K562 (cell line): ENCODE measurements around the gene GBP7. TPM values are rescaled to one million over a fixed set of nuclear protein-coding genes. Genes with fewer than 3 reads are reported as not detected.
A peak's percentile ranks its signal among the peaks of the same experiment; 100 is the strongest.

Experiments used
- ATAC-seq: fragments of 200-7000 bp; cut with Tn5 transposase; 3 replicates; pipeline ENCODE4 v1.9.1; 2020; ENCODE audit warnings: moderate library complexity
- BruUV-seq: library from RNA; stranded (reverse); fragments of 400-500 nt; replicated peaks from 2 replicates; lab custom pipeline; 2021; lab: Mats Ljungman, UMichigan
- CTCF ChIA-PET: fragments of 300-600 bp; formaldehyde crosslinking; extraction: SDS; loops from one replicate; lab custom pipeline; 2021; ENCODE audit warnings: low intra/inter-chr PET ratio; lab: Yijun Ruan, JAX
- POLR2A ChIA-PET: fragments of 300-600, 350-650 bp; sonication (Branson Sonifier 250); formaldehyde crosslinking; extraction: SDS; loops from one replicate; lab custom pipeline; 2021; ENCODE audit warnings: antibody characterized with exemption, inconsistent platforms; lab: Yijun Ruan, JAX
- DNase-seq, 4 experiments: peaks; one replicate each; pipeline versions ENCODE4 v3.0.0 to v3.0.0-alpha.2; 2011 to 2018; ENCODE audit warnings: low spot score in 3 of 4, mixed read lengths in 3 of 4; ENCODE audit errors: extremely low read depth in 1 of 4
- FAIRE-seq: peaks from 2 replicates; lab custom pipeline; 2011; peaks lifted over from hg19 to GRCh38; lab: Jason Lieb, UNC
- H2AFZ ChIP-seq: 2 replicates; pipeline ENCODE4 v1.6.0; 2011; ENCODE audit warnings: low read depth, low read length, control low read depth, inconsistent platforms
- H3K27ac ChIP-seq: fragments of 200-600 bp; 3 replicates; pipeline ENCODE4 v1.8.0; 2011; ENCODE audit warnings: low read depth, mild to moderate bottlenecking, control low read depth, inconsistent platforms, low read length, moderate library complexity, mixed read lengths; ENCODE audit errors: extremely low read depth
- H3K27me3 ChIP-seq, 2 experiments: fragments of 300-600 bp in 1 of 2; 2 replicates in 1 of 2; 3 replicates in 1 of 2; pipeline versions ENCODE4 v1.6.0 to v1.8.0; 2011; ENCODE audit warnings: inconsistent platforms in 2 of 2, low read length in 2 of 2, mild to moderate bottlenecking in 1 of 2, mixed read lengths in 1 of 2, moderate library complexity in 1 of 2; ENCODE audit not compliant: control insufficient read depth in 2 of 2, insufficient read depth in 2 of 2
- H3K36me3 ChIP-seq: fragments of 300-600 bp; 3 replicates; pipeline ENCODE4 v1.8.0; 2011; ENCODE audit warnings: mild to moderate bottlenecking, low read length, inconsistent platforms; ENCODE audit not compliant: control insufficient read depth, insufficient read depth
- H3K4me1 ChIP-seq, 2 experiments: fragments of 200-600 bp in 1 of 2; replicated peaks in 1 of 2; 2 replicates in 1 of 2; 3 replicates in 1 of 2; pipeline versions ENCODE4 v1.5.1 to v1.8.0; 2011; ENCODE audit warnings: inconsistent platforms in 2 of 2, low read length in 2 of 2, mild to moderate bottlenecking in 1 of 2, mixed read lengths in 1 of 2, moderate library complexity in 1 of 2; ENCODE audit not compliant: control insufficient read depth in 2 of 2, insufficient read depth in 2 of 2
- H3K4me2 ChIP-seq: 2 replicates; pipeline ENCODE4 v1.6.1; 2011; ENCODE audit warnings: low read length, control low read depth, inconsistent platforms, mixed read lengths; ENCODE audit not compliant: insufficient read depth
- H3K4me3 ChIP-seq: fragments of 200-600 bp; sonication (generic), shearing (Covaris generic); 2 replicates; pipeline ENCODE4 v1.5.1; 2016; ENCODE audit warnings: control low read depth, inconsistent platforms
- H3K79me2 ChIP-seq: fragments of 200-600 bp; 3 replicates; pipeline ENCODE4 v1.8.0; 2011; ENCODE audit warnings: low read length, inconsistent platforms; ENCODE audit not compliant: control insufficient read depth, insufficient read depth
- H3K9ac ChIP-seq, 2 experiments: 2 replicates each; pipeline versions ENCODE4 v1.6.0 to v1.6.1; 2011; ENCODE audit warnings: low read depth in 2 of 2, low read length in 2 of 2, control low read depth in 1 of 2, inconsistent platforms in 1 of 2, mild to moderate bottlenecking in 1 of 2, mixed read lengths in 1 of 2; ENCODE audit not compliant: insufficient read depth in 1 of 2
- H3K9me1 ChIP-seq: one replicate; pipeline ENCODE4 v1.6.0; 2011; ENCODE audit warnings: inconsistent platforms, mild to moderate bottlenecking, low read length, moderate library complexity; ENCODE audit not compliant: control insufficient read depth, insufficient read depth
- H3K9me3 ChIP-seq: replicated peaks from 2 replicates; pipeline ENCODE4 v1.5.1; 2011; ENCODE audit warnings: low read depth, low read length, inconsistent platforms; ENCODE audit not compliant: control insufficient read depth, insufficient read depth
- H4K20me1 ChIP-seq: replicated peaks from 2 replicates; pipeline ENCODE4 v1.6.1; 2011; ENCODE audit warnings: low read length, inconsistent platforms, mixed read lengths; ENCODE audit not compliant: control insufficient read depth, insufficient read depth
- CBFA2T2 ChIP-seq: fragments of 450-650 bp; conservative IDR thresholded peaks from 2 replicates; pipeline ENCODE4 v1.6.1; 2017; ENCODE audit warnings: mild to moderate bottlenecking
- FOXA1 ChIP-seq: fragments of 450-650 bp; IDR thresholded peaks from 2 replicates; pipeline ENCODE4 v1.6.1; 2016; ENCODE audit warnings: mild to moderate bottlenecking, borderline replicate concordance
- GTF2A2 ChIP-seq: IDR thresholded peaks from 2 replicates; pipeline ENCODE4 v1.6.1; 2016; ENCODE audit warnings: mild to moderate bottlenecking, missing genetic modification characterization, missing compliant biosample characterization
- KLF10 ChIP-seq: fragments of 250-450 bp; sonication (Bioruptor Pico); IDR thresholded peaks from 2 replicates; pipeline ENCODE4 v1.6.1; 2021; ENCODE audit warnings: matching md5 sums
- PRPF4 ChIP-seq: fragments of 200-400 bp; formaldehyde crosslinking; IDR thresholded peaks from one replicate; pipeline ENCODE4 v1.6.1; 2017; ENCODE audit warnings: low read length, low read depth, mild to moderate bottlenecking; ENCODE audit not compliant: insufficient read depth, poor library complexity, severe bottlenecking
- SPI1 ChIP-seq: IDR thresholded peaks from 2 replicates; pipeline ENCODE4 v1.6.1; 2011; ENCODE audit warnings: low read depth, low read length, control low read depth, borderline replicate concordance
- SRSF9 ChIP-seq: fragments of 200-400 bp; formaldehyde crosslinking; IDR thresholded peaks from 2 replicates; pipeline ENCODE4 v1.6.1; 2017; ENCODE audit warnings: low read depth, low read length, borderline replicate concordance
- TRIM24 ChIP-seq, 2 experiments: fragments of 450-650 bp; IDR thresholded peaks; 2 replicates each; pipeline ENCODE4 v1.6.1; 2016
- ZNF436 ChIP-seq: fragments of 250-450, 450-650 bp; sonication (Bioruptor Pico); formaldehyde crosslinking; IDR thresholded peaks from 2 replicates; pipeline ENCODE4 v1.7.0; 2020; ENCODE audit warnings: mild to moderate bottlenecking
- ZNF707 ChIP-seq: fragments of 250-450 bp; sonication (Bioruptor Pico); conservative IDR thresholded peaks from 2 replicates; pipeline ENCODE4 v1.8.0; 2022; ENCODE audit warnings: inconsistent platforms, mild to moderate bottlenecking, moderate library complexity
- WGBS: fragments of 100-300 bp; shearing (Covaris generic); methylation state at CpG from one replicate; pipeline ENCODE4 v1.1.6; 2016; ENCODE audit warnings: low coverage, mixed read lengths; ENCODE audit not compliant: insufficient coverage; ENCODE audit errors: missing lambda C conversion rate; 5-methylcytosine and 5-hydroxymethylcytosine counted together
- in situ Hi-C: fragments of 300-500 bp; cut with MboI; formaldehyde crosslinking; loops from 4 replicates; pipeline ENCODE4 v1.15.0; 2018; ENCODE audit warnings: inconsistent platforms, mixed read lengths
- intact Hi-C: fragments of 100-400 bp; cut with micrococcal nuclease; formaldehyde crosslinking; loops from 2 replicates; pipeline ENCODE4 v1.14.2; 2022
- polyA plus RNA-seq, 8 experiments: library from polyadenylated mRNA; depleted of rRNA in 4 of 8; stranded (reverse) in 5 of 8; unstranded in 3 of 8; fragments of >200 nt; fragmentation: Nextera tagmentation in 2 of 8; fragmentation: Illumina TruSeq in 1 of 8; extraction: Ambion mirVana in 2 of 8; extraction: Trizol in 1 of 8; gene quantifications; 2 replicates each; pipeline versions ENCODE4 v1.2.1 to v1.2.3, GENCODE V29; 2011 to 2014; ENCODE audit warnings: inconsistent platforms in 1 of 8, missing spikeins in 1 of 8
- total RNA-seq, 7 experiments: library from RNA; depleted of rRNA in 6 of 7; stranded (reverse); fragments of >200 nt in 6 of 7; fragmentation: Illumina TruSeq in 2 of 7; extraction: Trizol in 2 of 7; gene quantifications; 2 replicates each; pipeline versions ENCODE4 v1.2.1 to v1.2.3, GENCODE V29; 2011 to 2021; ENCODE audit warnings: low replicate concordance in 1 of 7
- TF ChIP-seq, protein P1 (sequence below): fragments of 450-650 bp; IDR thresholded peaks from 2 replicates; pipeline ENCODE4 v1.6.1; 2017; ENCODE audit warnings: antibody characterized with exemption

Gene GBP7
- total and polyA plus RNA-seq, 9 of the 15 experiments (the other 6 are each of a cell fraction or from before 2014, with no cell fraction given) = 0.03 TPM; not detected in 8

- DNase-seq = no peak
- BruUV-seq = no TSS peak
- no peak overlapping the region for H3K9ac ChIP-seq
- H3K79me2 ChIP-seq = no peaks in the 10 kb centered on the region
- no peaks in the 10 kb centered on the region for H3K4me1 ChIP-seq
- no peak for ATAC-seq
- TF ChIP-seq SRSF9 (no peak), GTF2A2 (no peak), SPI1 (peak; percentile 44; the same call in 1 of the 2 replicates)
- no peaks in the 10 kb centered on the region for H3K9me1 ChIP-seq
- no peaks in the 10 kb centered on the region for H3K27me3 ChIP-seq
- no peak overlapping the region for H3K27ac ChIP-seq
- H2AFZ ChIP-seq = no peak overlapping the region
- 0% methylated on average over 5 of the region's 5 CpGs for WGBS
- in situ Hi-C loops = no loop called here
- FAIRE-seq = no peak
- no peaks in the 10 kb centered on the region for H4K20me1 ChIP-seq
- H3K4me2 ChIP-seq = no peak overlapping the region
- no peak overlapping the region for H3K4me3 ChIP-seq
- intact Hi-C loops = loop anchor here (10.0 kb wide), 1 partner anchor 163 kb away; no protein-coding TSS in a partner anchor
- ChIA-PET POLR2A (no interaction called here), CTCF (no interaction called here)
- no peaks in the 10 kb centered on the region for H3K36me3 ChIP-seq
- H3K9me3 ChIP-seq = no peaks in the 10 kb centered on the region
Observed at GRCh38 chr1:89191314-89191713, 15.5 kb upstream of the GBP7 start.

DNA sequence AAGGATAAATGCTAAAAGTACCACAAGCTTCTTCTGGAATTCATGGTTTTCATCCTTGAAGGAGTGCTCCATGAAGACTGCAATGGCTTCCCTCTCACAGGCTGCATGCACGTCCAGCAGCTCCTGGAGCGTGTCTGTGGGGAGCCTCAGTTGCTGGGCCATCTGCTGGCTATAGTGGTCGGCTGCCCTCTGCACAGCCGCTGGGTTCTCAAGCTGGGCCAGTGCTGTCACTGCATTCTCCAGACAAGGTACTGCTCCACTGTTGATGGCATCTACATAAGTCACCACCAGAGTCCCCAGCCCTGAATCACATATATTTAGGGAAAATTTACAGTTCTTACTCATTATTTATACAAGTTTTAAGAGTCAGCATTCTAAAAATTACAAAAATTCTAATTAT, 14.2 kb upstream of the GBP7 start:
- FAIRE-seq = no peak
- no peaks in the 10 kb centered on the region for H3K36me3 ChIP-seq
- CTCF ChIA-PET = no interaction called here

More for the DNA sequence above, 14.2 kb upstream of the GBP7 start:
- TF ChIP-seq ZNF707 (no peak), CBFA2T2 (no peak), TRIM24 (IDR thresholded peaks at IDR 0.05) (no peak), PRPF4 (no peak), FOXA1 (no peak), KLF10 (CRISPR knock-in tag) (no peak), ZNF436 (CRISPR knock-in tag) (no peak)
- TF ChIP-seq, protein P1, sequence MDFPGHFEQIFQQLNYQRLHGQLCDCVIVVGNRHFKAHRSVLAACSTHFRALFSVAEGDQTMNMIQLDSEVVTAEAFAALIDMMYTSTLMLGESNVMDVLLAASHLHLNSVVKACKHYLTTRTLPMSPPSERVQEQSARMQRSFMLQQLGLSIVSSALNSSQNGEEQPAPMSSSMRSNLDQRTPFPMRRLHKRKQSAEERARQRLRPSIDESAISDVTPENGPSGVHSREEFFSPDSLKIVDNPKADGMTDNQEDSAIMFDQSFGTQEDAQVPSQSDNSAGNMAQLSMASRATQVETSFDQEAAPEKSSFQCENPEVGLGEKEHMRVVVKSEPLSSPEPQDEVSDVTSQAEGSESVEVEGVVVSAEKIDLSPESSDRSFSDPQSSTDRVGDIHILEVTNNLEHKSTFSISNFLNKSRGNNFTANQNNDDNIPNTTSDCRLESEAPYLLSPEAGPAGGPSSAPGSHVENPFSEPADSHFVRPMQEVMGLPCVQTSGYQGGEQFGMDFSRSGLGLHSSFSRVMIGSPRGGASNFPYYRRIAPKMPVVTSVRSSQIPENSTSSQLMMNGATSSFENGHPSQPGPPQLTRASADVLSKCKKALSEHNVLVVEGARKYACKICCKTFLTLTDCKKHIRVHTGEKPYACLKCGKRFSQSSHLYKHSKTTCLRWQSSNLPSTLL = no peak
- no peak overlapping the region for H3K4me2 ChIP-seq
- no TSS peak for BruUV-seq
- POLR2A ChIA-PET = interaction anchor here (0.8 kb wide), 1 partner anchor 26 kb away, joined by 3 read pairs; no protein-coding TSS in a partner anchor
- in situ Hi-C loops = no loop called here
- no peak overlapping the region for H3K4me3 ChIP-seq
- no peak overlapping the region for H3K27ac ChIP-seq
- H3K9me1 ChIP-seq = no peaks in the 10 kb centered on the region
- no peaks in the 10 kb centered on the region for H3K9me3 ChIP-seq
- no peak overlapping the region for H2AFZ ChIP-seq
- ATAC-seq (peak; percentile 73), DNase-seq (no peak)
- intact Hi-C loops = loop anchor here (10.0 kb wide), 1 partner anchor 165 kb away; no protein-coding TSS in a partner anchor
- WGBS = 0% methylated on average over 4 of the region's 4 CpGs
- no peaks in the 10 kb centered on the region for H4K20me1 ChIP-seq
- H3K79me2 ChIP-seq = no peaks in the 10 kb centered on the region
- no peaks in the 10 kb centered on the region for H3K4me1 ChIP-seq
- H3K27me3 ChIP-seq = no peaks in the 10 kb centered on the region
- no peak overlapping the region for H3K9ac ChIP-seq
